IMR-90 (cell line): Measurements from ENCODE around the gene CTSS. TPM values are rescaled to one million over a fixed set of nuclear protein-coding genes. Genes with fewer than 3 reads are reported as not detected.

Experiments used
- ATAC-seq: fragments of 200-7000 bp; cut with Tn5 transposase; 2 replicates; pipeline ENCODE4 v1.9.1; 2020; ENCODE audit warnings: low read depth, mild to moderate bottlenecking, moderate library complexity
- BruUV-seq: library from RNA; stranded (reverse); fragments of 400-500 nt; replicated peaks from 2 replicates; lab custom pipeline; 2021; lab: Mats Ljungman, UMichigan
- CTCF ChIA-PET: fragments of 300-600 bp; formaldehyde crosslinking; extraction: SDS; loops from one replicate; lab custom pipeline; 2021; ENCODE audit warnings: antibody characterized with exemption; lab: Yijun Ruan, JAX
- POLR2A ChIA-PET: fragments of 300-600 bp; sonication (Branson Sonifier 250); formaldehyde crosslinking; loops from one replicate; lab custom pipeline; 2022; ENCODE audit warnings: antibody characterized with exemption; ENCODE audit not compliant: unreplicated experiment; lab: Charles Lee
- DNase-seq: peaks from one replicate; pipeline ENCODE4 v3.0.0; 2013
- H2AFZ ChIP-seq: replicated peaks from 2 replicates; pipeline ENCODE3; 2013; ENCODE audit warnings: low read length, mild to moderate bottlenecking; ENCODE audit not compliant: poor library complexity
- H2AK5ac ChIP-seq: 2 replicates; pipeline ENCODE4 v1.6.1; 2013; ENCODE audit warnings: low read depth, low read length, inconsistent platforms
- H2AK9ac ChIP-seq: replicated peaks from 2 replicates; pipeline ENCODE3; 2013; ENCODE audit warnings: mild to moderate bottlenecking, low read depth, low read length, moderate library complexity; ENCODE audit not compliant: poor library complexity
- H2BK120ac ChIP-seq: 2 replicates; pipeline ENCODE4 v1.6.1; 2013; ENCODE audit warnings: low read depth, low read length, inconsistent platforms
- H2BK15ac ChIP-seq: 3 replicates; pipeline ENCODE4 v1.6.1; 2013; ENCODE audit warnings: low read depth, low read length, inconsistent platforms
- H2BK20ac ChIP-seq: 2 replicates; pipeline ENCODE4 v1.6.1; 2013; ENCODE audit warnings: low read depth, mild to moderate bottlenecking, inconsistent platforms, low read length, moderate library complexity
- H2BK5ac ChIP-seq: 2 replicates; pipeline ENCODE4 v1.6.1; 2013; ENCODE audit warnings: mild to moderate bottlenecking, low read depth, low read length, inconsistent platforms; ENCODE audit not compliant: poor library complexity, severe bottlenecking
- H3K14ac ChIP-seq: replicated peaks from 2 replicates; pipeline ENCODE4 v1.6.1; 2013; ENCODE audit warnings: low read depth, low read length, inconsistent platforms
- H3K18ac ChIP-seq: 2 replicates; pipeline ENCODE4 v1.6.1; 2013; ENCODE audit warnings: low read depth, low read length, control low read depth
- H3K23ac ChIP-seq: 2 replicates; pipeline ENCODE4 v1.6.1; 2013; ENCODE audit warnings: low read depth, low read length, inconsistent platforms
- H3K27ac ChIP-seq: 2 replicates; pipeline ENCODE4 v1.5.1; 2013; ENCODE audit warnings: mild to moderate bottlenecking, control low read depth, low read length; ENCODE audit not compliant: insufficient read depth
- H3K27me3 ChIP-seq: 2 replicates; pipeline ENCODE4 v1.6.1; 2013; ENCODE audit warnings: low read length; ENCODE audit not compliant: control insufficient read depth, insufficient read depth
- H3K36me3 ChIP-seq: 2 replicates; pipeline ENCODE4 v1.6.1; 2013; ENCODE audit warnings: low read length, mixed read lengths; ENCODE audit not compliant: control insufficient read depth, insufficient read depth
- H3K4ac ChIP-seq: 2 replicates; pipeline ENCODE4 v1.6.1; 2013; ENCODE audit warnings: low read depth, low read length, inconsistent platforms
- H3K4me1 ChIP-seq: 2 replicates; pipeline ENCODE4 v1.6.1; 2013; ENCODE audit warnings: low read length, mixed read lengths; ENCODE audit not compliant: control insufficient read depth, insufficient read depth
- H3K4me2 ChIP-seq: 2 replicates; pipeline ENCODE4 v1.6.1; 2013; ENCODE audit warnings: low read depth, mild to moderate bottlenecking, control low read depth, low read length, moderate library complexity
- H3K4me3 ChIP-seq: 2 replicates; pipeline ENCODE4 v1.5.1; 2013; ENCODE audit warnings: low read depth, mild to moderate bottlenecking, control low read depth, low read length, moderate library complexity; ENCODE audit not compliant: insufficient read depth
- H3K56ac ChIP-seq: 2 replicates; pipeline ENCODE4 v1.6.1; 2013; ENCODE audit warnings: low read length, inconsistent platforms; ENCODE audit not compliant: insufficient read depth; ENCODE audit errors: extremely low read depth
- H3K79me1 ChIP-seq, 2 experiments: 2 replicates each; pipeline ENCODE4 v1.6.1; 2013; ENCODE audit warnings: low read length in 2 of 2, inconsistent platforms in 1 of 2, low read depth in 1 of 2
- H3K9ac ChIP-seq: 2 replicates; pipeline ENCODE4 v1.6.1; 2013; ENCODE audit warnings: low read depth, low read length, control low read depth
- H3K9me1 ChIP-seq: 2 replicates; pipeline ENCODE4 v1.6.1; 2013; ENCODE audit warnings: low read length, inconsistent platforms; ENCODE audit not compliant: insufficient read depth
- H3K9me3 ChIP-seq: 2 replicates; pipeline ENCODE4 v1.6.1; 2013; ENCODE audit warnings: low read length; ENCODE audit not compliant: control insufficient read depth, insufficient read depth
- H4K20me1 ChIP-seq: 2 replicates; pipeline ENCODE4 v1.6.1; 2013; ENCODE audit warnings: low read length, inconsistent platforms; ENCODE audit not compliant: insufficient read depth
- H4K5ac ChIP-seq: 2 replicates; pipeline ENCODE4 v1.6.1; 2013; ENCODE audit warnings: mild to moderate bottlenecking, low read depth, low read length, control low read depth
- H4K8ac ChIP-seq, 2 experiments: 2 replicates each; pipeline ENCODE4 v1.6.1; 2013; ENCODE audit warnings: low read depth in 2 of 2, low read length in 2 of 2, control low read depth in 1 of 2, inconsistent platforms in 1 of 2
- H4K91ac ChIP-seq: 2 replicates; pipeline ENCODE4 v1.6.1; 2013; ENCODE audit warnings: low read depth, low read length, inconsistent platforms; ENCODE audit not compliant: insufficient read depth
- CEBPB ChIP-seq: IDR thresholded peaks from 2 replicates; pipeline ENCODE4 v1.6.1; 2012; ENCODE audit warnings: low read depth, low read length, improper control_type of control experiment
- CHD1 ChIP-seq: IDR thresholded peaks from 2 replicates; pipeline ENCODE4 v1.6.1; 2012; ENCODE audit warnings: low read depth, low read length, improper control_type of control experiment
- CTCF ChIP-seq: conservative IDR thresholded peaks from 2 replicates; pipeline ENCODE4 v1.5.1; 2012; ENCODE audit warnings: mild to moderate bottlenecking, low read depth, low read length, improper control_type of control experiment
- ELK1 ChIP-seq: fragments of 150-350 bp; IDR thresholded peaks from 2 replicates; pipeline ENCODE4 v1.6.1; 2016; ENCODE audit warnings: low read depth, mild to moderate bottlenecking, low read length, moderate library complexity, borderline replicate concordance
- FOS ChIP-seq: fragments of 150-350 bp; IDR thresholded peaks from 2 replicates; pipeline ENCODE4 v1.6.1; 2016; ENCODE audit warnings: low read depth, low read length
- MAFK ChIP-seq: IDR thresholded peaks from 2 replicates; pipeline ENCODE4 v1.6.1; 2012; ENCODE audit warnings: low read depth, low read length, improper control_type of control experiment
- MAZ ChIP-seq: IDR thresholded peaks from 2 replicates; pipeline ENCODE4 v1.6.1; 2012; ENCODE audit warnings: low read depth, mild to moderate bottlenecking, low read length, improper control_type of control experiment, moderate library complexity, borderline replicate concordance
- RAD21 ChIP-seq: IDR thresholded peaks from 2 replicates; pipeline ENCODE4 v1.6.1; 2012; ENCODE audit warnings: low read length, improper control_type of control experiment
- RCOR1 ChIP-seq: IDR thresholded peaks from 2 replicates; pipeline ENCODE4 v1.6.1; 2012; ENCODE audit warnings: mild to moderate bottlenecking, low read length, improper control_type of control experiment; ENCODE audit not compliant: insufficient replicate concordance
- RFX5 ChIP-seq: IDR thresholded peaks from 2 replicates; pipeline ENCODE4 v1.8.0; 2012; ENCODE audit warnings: low read depth, mild to moderate bottlenecking, low read length, moderate library complexity
- SMC3 ChIP-seq: fragments of 150-350 bp; IDR thresholded peaks from 2 replicates; pipeline ENCODE4 v1.6.1; 2016; ENCODE audit warnings: low read depth, mild to moderate bottlenecking, antibody characterized with exemption, low read length, moderate library complexity
- USF2 ChIP-seq: fragments of 150-350 bp; IDR thresholded peaks from 2 replicates; pipeline ENCODE4 v1.6.1; 2017; ENCODE audit warnings: mild to moderate bottlenecking, antibody characterized with exemption, low read length, low read depth
- WGBS, 2 experiments: methylation state at CpG; one replicate each; pipeline versions ENCODE4 v1.1.5 to v1.1.7; 2013; ENCODE audit warnings: missing lambda C conversion rate in 2 of 2; ENCODE audit not compliant: insufficient read length in 1 of 2; ENCODE audit errors: extremely low coverage in 2 of 2; 5-methylcytosine and 5-hydroxymethylcytosine counted together
- dilution Hi-C: fragments of 300-500 bp; cut with HindIII; formaldehyde crosslinking; loops from one replicate; pipeline ENCODE4 v1.14.3; 2018; ENCODE audit warnings: low sequenced_read_pairs; ENCODE audit not compliant: unreplicated experiment
- in situ Hi-C: fragments of 300-500 bp; cut with MboI; formaldehyde crosslinking; loops from 3 replicates; pipeline ENCODE4 v1.14.3; 2019; ENCODE audit warnings: low sequenced_read_pairs, inconsistent platforms, mixed read lengths
- intact Hi-C: fragments of 100-400 bp; cut with micrococcal nuclease; formaldehyde crosslinking; loops from 2 replicates; pipeline ENCODE4 v1.10.0; 2022
- polyA plus RNA-seq, 3 experiments: library from polyadenylated mRNA; depleted of rRNA; stranded (reverse); fragments of >200 nt; gene quantifications; 2 replicates each; pipeline ENCODE4 v1.2.3, GENCODE V29; 2012; ENCODE audit warnings: low replicate concordance in 1 of 3
- total RNA-seq: library from RNA; depleted of rRNA; stranded (reverse); fragments of >200 nt; gene quantifications from 2 replicates; pipeline ENCODE4 v1.2.3, GENCODE V29; 2012

Gene CTSS
- total and polyA plus RNA-seq, 2 of the 4 experiments (the other 2 are of a cell fraction) = 0.18 to 0.48 TPM

- Histone ChIP-seq H4K91ac (no peak overlapping the region), H3K79me1 (peaks cover 0 to under 1% of the 10 kb centered on the region in 2 experiments; a peak in 1 of 4 replicates), H3K27me3 (no peaks in the 10 kb centered on the region), H2BK5ac (no peak overlapping the region), H2BK15ac (no peak overlapping the region), H3K4ac (no peak overlapping the region), H3K9me1 (peaks cover 3% of the 10 kb centered on the region; the same call in 1 of the 2 replicates), H3K56ac (no peak overlapping the region), H2BK20ac (no peak overlapping the region), H3K18ac (no peak overlapping the region), H3K9me3 (no peaks in the 10 kb centered on the region), H3K27ac (no peak overlapping the region), H4K8ac (no peak overlapping the region), H3K36me3 (peaks cover 19% of the 10 kb centered on the region), H3K9ac (no peak overlapping the region), H2BK120ac (no peak overlapping the region), H2AK5ac (no peak overlapping the region), H3K4me1 (peaks cover 9% of the 10 kb centered on the region), H3K14ac (no peak overlapping the region), H3K23ac (no peak overlapping the region), H3K4me3 (no peak overlapping the region), H2AFZ (no peak overlapping the region), H3K4me2 (no peak overlapping the region), H4K20me1 (no peaks in the 10 kb centered on the region), H4K5ac (no peak overlapping the region), H2AK9ac (no peak overlapping the region)
- dilution Hi-C loops (no loop called here), intact Hi-C loops (no loop called here), in situ Hi-C loops (no loop called here)
- ATAC-seq = no peak
- no TSS peak for BruUV-seq
- CTCF ChIA-PET = no interaction called here
- TF ChIP-seq CTCF = no peak
- no peak for TF ChIP-seq SMC3
- TF ChIP-seq CEBPB = no peak
- TF ChIP-seq MAFK = no peak
- no peak for TF ChIP-seq RCOR1
- TF ChIP-seq CHD1 = no peak
- no peak for TF ChIP-seq MAZ
- TF ChIP-seq RAD21 = no peak
- TF ChIP-seq ELK1 = no peak
- TF ChIP-seq USF2 = no peak
- no peak for TF ChIP-seq FOS
- no peak for TF ChIP-seq RFX5
- WGBS, 2 experiments = no CpG with 5 or more reads among the region's 9 CpGs
- POLR2A ChIA-PET = no interaction called here
- DNase-seq = no peak
Measured at GRCh38 chr1:150810958-150811659, 45.5 kb upstream of the CTSS start.
